Lower leg skin (tissue), 3 donors: ENCODE data around the gene SMARCAD1.

Experiments used
- CTCF ChIP-seq, 3 donors: fragments of 450-650 bp; IDR thresholded peaks; one replicate each; pipeline ENCODE4 v1.5.1; 2016; ENCODE audit warnings: antibody characterized with exemption in 3 of 3, mild to moderate bottlenecking in 3 of 3, moderate library complexity in 2 of 3
- POLR2A ChIP-seq, 2 donors: fragments of 450-650 bp; IDR thresholded peaks; one replicate each; pipeline ENCODE4 v1.6.1; 2016 to 2017; ENCODE audit warnings: antibody characterized with exemption in 2 of 2, mild to moderate bottlenecking in 1 of 2, moderate library complexity in 1 of 2

DNA sequence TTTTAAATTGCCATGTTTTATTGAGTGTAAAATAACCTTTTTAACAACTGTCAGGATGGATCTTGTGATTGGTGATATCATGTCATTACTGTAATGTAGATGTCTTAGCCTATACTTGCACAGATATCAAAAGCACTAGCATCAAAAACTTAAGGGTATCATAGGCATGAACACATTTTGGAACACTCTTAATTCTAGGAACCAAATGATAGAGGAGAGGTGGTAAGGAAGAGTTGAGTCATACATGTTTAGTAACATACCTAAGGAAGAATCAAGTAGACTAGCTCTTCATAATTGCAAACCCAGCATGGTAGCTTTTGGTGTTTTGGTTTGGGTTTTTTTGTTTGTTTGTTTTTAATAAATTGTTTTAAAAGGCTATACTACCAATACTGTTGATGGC lies 43.4 kb downstream of the SMARCAD1 start:
- TF ChIP-seq CTCF (IDR thresholded peaks at IDR 0.05) (no peak), POLR2A (IDR thresholded peaks at IDR 0.05) (no peak)
